HG02938 (cell line): Measurements from ENCODE around the gene FOS.
"Not testable (repeated sequence)": the region's sequence is repeated elsewhere in the genome, so short reads cannot be mapped to it uniquely, and the experiment has no call there.

Experiments
- ATAC-seq: cut with Tn5 transposase; IDR thresholded peaks from one replicate; pipeline ENCODE4 v1.9.1; 2021; ENCODE audit warnings: mild to moderate bottlenecking, moderate library complexity; ENCODE audit not compliant: unreplicated experiment

FOS gene

DNA sequence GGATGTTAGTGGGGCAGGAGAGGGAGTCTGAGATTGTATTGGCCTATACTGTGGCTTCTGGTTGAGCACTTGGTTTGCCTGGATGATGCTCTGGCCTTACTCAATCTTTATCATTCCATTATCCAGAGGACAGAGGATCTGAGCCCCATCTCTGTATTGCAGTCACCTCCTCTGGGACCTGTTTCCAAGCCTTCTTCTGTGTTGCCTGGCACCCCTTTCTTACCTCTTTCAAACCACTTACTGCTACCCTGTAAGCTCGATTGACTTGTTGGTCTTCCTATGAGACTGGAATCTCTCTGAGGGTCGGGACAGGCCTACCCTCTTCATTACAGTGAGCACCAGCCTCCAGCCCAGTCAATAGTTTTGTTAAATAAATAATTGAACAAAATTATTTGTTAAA, 3.0 kb upstream of the FOS start:
- no peak for ATAC-seq

GRCh38 chr14:75277008-75277814, 1.4 kb upstream of the FOS start:
- no peak for ATAC-seq

DNA sequence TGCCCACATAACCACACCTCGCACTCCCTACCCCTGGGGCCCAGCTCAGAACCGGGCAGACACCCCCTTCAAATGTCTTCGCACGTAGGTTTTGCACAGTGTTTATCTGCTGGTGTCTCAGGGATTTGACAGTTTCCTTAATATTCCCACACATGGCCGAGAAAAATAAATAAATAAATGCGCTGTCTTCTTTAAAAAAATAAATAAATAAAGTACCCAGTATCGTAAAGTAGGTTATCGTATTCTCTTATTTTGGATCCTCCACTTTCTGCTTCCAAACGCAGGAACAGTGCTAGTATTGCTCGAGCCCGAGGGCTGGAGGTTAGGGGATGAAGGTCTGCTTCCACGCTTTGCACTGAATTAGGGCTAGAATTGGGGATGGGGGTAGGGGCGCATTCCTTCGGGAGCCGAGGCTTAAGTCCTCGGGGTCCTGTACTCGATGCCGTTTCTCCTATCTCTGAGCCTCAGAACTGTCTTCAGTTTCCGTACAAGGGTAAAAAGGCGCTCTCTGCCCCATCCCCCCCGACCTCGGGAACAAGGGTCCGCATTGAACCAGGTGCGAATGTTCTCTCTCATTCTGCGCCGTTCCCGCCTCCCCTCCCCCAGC, 710 bp upstream of the FOS start:
- ATAC-seq = no peak

GRCh38 chr14:75279153-75279762, 630 bp downstream of the FOS start:
- no peak for ATAC-seq

DNA sequence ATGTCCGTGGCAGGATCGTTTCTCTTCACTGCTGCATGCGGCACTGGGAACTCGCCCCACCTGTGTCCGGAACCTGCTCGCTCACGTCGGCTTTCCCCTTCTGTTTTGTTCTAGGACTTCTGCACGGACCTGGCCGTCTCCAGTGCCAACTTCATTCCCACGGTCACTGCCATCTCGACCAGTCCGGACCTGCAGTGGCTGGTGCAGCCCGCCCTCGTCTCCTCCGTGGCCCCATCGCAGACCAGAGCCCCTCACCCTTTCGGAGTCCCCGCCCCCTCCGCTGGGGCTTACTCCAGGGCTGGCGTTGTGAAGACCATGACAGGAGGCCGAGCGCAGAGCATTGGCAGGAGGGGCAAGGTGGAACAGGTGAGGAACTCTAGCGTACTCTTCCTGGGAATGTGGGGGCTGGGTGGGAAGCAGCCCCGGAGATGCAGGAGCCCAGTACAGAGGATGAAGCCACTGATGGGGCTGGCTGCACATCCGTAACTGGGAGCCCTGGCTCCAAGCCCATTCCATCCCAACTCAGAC, 1.2 kb downstream of the FOS start:
- no peak for ATAC-seq

- ATAC-seq = no peak
These were observed 1.7 kb downstream of the FOS start for GRCh38 chr14:75280291-75280830.

DNA sequence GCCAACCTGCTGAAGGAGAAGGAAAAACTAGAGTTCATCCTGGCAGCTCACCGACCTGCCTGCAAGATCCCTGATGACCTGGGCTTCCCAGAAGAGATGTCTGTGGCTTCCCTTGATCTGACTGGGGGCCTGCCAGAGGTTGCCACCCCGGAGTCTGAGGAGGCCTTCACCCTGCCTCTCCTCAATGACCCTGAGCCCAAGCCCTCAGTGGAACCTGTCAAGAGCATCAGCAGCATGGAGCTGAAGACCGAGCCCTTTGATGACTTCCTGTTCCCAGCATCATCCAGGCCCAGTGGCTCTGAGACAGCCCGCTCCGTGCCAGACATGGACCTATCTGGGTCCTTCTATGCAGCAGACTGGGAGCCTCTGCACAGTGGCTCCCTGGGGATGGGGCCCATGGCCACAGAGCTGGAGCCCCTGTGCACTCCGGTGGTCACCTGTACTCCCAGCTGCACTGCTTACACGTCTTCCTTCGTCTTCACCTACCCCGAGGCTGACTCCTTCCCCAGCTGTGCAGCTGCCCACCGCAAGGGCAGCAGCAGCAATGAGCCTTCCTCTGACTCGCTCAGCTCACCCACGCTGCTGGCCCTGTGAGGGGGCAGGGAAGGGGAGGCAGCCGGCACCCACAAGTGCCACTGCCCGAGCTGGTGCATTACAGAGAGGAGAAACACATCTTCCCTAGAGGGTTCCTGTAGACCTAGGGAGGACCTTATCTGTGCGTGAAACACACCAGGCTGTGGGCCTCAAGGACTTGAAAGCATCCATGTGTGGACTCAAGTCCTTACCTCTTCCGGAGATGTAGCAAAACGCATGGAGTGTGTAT, 2.4 kb downstream of the FOS start:
- ATAC-seq = no peak

DNA sequence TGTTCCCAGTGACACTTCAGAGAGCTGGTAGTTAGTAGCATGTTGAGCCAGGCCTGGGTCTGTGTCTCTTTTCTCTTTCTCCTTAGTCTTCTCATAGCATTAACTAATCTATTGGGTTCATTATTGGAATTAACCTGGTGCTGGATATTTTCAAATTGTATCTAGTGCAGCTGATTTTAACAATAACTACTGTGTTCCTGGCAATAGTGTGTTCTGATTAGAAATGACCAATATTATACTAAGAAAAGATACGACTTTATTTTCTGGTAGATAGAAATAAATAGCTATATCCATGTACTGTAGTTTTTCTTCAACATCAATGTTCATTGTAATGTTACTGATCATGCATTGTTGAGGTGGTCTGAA, 3.0 kb downstream of the FOS start:
- no peak for ATAC-seq

GRCh38 chr14:75282170-75282554, 3.5 kb downstream of the FOS start:
- no peak for ATAC-seq

- ATAC-seq = not testable (repeated sequence)
These were observed 4.0 kb downstream of the FOS start for GRCh38 chr14:75282555-75283161.

- no peak for ATAC-seq
These were observed 4.7 kb downstream of the FOS start for GRCh38 chr14:75283162-75283832.

DNA sequence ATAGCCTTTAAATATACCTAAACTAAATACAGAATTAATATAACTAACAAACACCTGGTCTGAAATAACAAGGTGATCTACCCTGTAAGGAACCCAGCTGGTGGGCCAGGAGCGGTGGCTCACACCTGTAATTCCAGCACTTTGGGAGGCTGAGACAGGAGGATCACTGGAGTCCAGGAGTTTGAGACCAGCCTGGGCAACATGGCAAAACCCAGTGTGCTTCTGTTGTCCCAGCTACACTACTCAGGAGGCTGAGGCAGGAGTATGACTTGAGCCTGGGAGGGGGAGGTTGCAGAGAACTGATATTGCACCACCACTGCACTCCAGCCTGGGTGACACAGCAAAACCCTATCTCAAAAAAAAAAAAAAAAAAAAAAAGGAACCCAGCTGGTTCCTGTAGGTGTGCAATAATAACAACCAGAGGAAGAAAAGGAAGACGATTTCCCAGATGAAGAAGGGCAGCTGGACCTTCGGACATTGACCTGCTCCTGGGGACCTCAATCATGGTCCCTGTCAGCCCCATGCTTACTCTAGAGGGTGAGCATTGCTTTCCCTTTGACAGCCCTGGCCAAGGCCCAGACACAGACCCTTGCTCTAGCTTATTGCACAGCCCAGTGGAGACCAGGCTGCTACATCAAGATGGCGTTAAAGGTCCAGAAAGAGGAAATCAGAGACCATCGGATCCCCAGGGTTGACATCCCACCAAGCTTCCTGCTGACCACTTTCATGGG, 5.4 kb downstream of the FOS start:
- no peak for ATAC-seq

GRCh38 chr14:75285331-75285730, 6.7 kb downstream of the FOS start:
- no peak for ATAC-seq

- no peak for ATAC-seq
These were observed 7.7 kb downstream of the FOS start for GRCh38 chr14:75286313-75286712.

DNA sequence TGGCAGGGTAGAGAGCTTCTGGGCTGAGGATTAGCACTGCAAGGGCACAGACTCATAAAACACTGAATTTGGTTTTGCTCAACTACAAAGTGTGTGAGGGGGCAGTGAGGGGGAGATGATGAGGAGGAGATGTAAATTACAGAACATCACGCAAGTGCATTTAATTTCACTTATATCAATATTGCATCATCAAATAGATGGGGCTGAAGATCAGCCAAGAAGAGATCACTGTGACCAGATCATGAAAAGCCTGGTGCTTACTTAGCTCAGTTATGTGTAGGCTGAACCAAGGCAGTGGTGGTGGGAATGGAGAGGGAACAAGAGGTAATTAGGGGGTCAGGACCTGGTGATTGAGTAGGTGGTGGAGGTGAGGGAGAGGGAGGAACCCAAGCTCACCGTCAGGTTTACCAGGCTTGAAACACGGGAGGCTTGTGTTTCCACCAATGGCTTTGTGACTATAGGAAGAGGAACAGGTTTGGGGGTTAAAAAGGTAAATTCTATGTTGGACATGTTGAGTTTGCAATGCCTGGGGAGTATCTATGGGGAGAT, 11.3 kb downstream of the FOS start:
- no peak for ATAC-seq

DNA sequence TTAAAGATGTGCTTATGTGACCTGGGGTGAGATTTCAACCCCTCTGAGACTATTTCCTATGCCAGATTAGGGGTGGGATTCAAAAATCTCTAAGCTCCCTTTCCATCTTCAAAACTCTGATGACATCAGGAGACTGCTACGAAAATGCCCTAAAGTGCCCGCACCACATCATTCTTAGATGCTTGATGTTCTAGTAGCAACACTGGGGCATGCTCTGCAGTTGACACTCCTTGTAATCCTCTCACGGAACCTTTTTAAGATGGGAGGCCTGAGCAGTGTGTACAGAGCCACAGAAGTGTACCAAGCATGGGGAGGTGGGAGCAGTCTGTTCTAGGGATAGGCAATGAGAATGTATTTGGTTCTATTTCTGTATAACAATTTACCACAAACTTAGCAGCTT, 12.2 kb downstream of the FOS start:
- ATAC-seq = no peak

- no peak for ATAC-seq
These were observed 12.7 kb downstream of the FOS start for GRCh38 chr14:75291331-75291730.

DNA sequence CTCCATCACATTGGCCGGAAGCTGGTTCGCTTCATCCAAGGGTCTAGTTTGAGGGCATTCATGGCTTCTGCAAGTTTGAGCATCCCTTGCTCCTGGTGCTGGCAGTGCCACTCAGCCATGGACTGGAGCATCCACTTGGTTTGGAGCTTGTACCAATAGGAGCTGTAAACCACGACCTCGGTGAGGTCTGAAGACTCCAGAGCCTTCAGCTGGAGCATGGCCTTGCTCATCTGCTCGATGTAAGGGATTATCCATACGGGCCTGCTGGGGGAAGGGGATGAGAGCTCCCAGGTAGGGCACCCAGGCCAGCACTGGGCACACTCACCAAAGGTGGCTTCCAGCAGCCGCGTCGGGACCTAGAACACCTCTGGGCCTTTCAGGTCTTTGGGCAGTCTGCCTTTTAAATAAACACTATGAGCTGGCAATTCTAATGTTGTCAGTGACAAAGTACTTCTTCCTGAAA, 13.5 kb downstream of the FOS start:
- no peak for ATAC-seq

- ATAC-seq = no peak
These were observed 14.3 kb downstream of the FOS start for GRCh38 chr14:75292886-75293285.
